Measurements from ENCODE around the gene PUSL1. TPM values are rescaled to one million over a fixed set of nuclear protein-coding genes. Genes with fewer than 3 reads are reported as not detected.

Gene PUSL1
- total and polyA plus RNA-seq, 2 of the 13 experiments (the other 11 are each of a cell fraction or from before 2014, with no cell fraction given): 8.3 to 22.2 TPM

DNA sequence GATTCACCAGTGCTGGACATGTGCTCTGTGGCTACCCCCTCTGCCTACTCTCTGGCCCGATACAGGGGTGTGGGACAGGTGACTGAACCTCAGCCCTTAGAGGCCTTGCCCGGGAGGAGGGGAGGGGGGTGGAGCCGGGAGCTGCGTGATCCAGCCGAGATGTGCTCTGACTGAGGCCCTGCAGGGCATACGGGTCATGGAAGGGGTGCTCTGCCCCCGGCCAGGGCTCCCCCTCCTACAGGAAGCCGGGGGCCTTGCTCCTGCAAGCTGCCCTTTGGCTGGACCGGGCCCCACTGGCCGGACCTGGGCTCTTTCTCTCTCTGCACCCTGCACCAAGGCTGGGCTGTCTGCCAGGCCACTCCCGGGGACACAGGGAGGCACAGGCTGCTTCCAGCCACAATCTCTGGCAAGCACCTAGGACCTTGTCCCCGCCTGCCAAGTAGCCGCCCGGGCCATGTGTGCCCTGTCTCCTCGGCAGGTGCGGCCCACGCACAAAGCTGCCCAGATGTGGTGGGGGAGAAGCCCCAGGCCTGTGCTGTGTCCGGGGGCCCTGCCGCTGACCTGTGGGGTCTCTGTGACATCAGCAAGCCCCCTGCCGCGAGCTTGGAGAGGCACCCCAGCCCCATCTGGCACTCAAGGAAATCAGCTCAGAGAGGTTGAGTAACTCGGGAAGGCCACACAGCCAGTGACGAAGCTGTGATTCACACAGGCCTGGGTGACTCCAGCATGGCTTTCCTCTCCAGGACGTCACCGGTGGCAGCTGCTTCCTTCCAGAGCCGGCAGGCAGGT lies 26.7 kb upstream of the PUSL1 start (continued):
- no peak for TF ChIP-seq AHDC1 (CRISPR knock-in tag; IDR thresholded peaks at IDR 0.05; ENCODE audit: borderline replicate concordance)
- TF ChIP-seq U2AF1 (optimal IDR thresholded peaks at IDR 0.05; ENCODE audit: low read depth, low read length): no peak
- no peak; the same call in 1 of the 2 replicates for TF ChIP-seq ZNF558 (CRISPR knock-in tag; IDR thresholded peaks at IDR 0.05; ENCODE audit: borderline replicate concordance)
- no peak for TF ChIP-seq TCF7 (IDR thresholded peaks at IDR 0.05; ENCODE audit: low read depth)
- TF ChIP-seq RAD21 (CRISPR knock-in tag; IDR thresholded peaks at IDR 0.05): no peak
- TF ChIP-seq ZNF530 (CRISPR knock-in tag; IDR thresholded peaks at IDR 0.05; ENCODE audit: low read depth): no peak
- TF ChIP-seq, protein P1, sequence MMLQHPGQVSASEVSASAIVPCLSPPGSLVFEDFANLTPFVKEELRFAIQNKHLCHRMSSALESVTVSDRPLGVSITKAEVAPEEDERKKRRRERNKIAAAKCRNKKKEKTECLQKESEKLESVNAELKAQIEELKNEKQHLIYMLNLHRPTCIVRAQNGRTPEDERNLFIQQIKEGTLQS (CRISPR knock-in tag; IDR thresholded peaks at IDR 0.05): no peak
- TF ChIP-seq CAMTA2 (CRISPR knock-in tag; IDR thresholded peaks at IDR 0.05; ENCODE audit: borderline replicate concordance): no peak
- peak; percentile 99; the same call in 1 of the 2 replicates for TF ChIP-seq ZNF747 (CRISPR knock-in tag; IDR thresholded peaks at IDR 0.05; ENCODE audit: borderline replicate concordance)
- 0 out of 2 replicates have a peak, but pooled peaks have one; percentile 28 for TF ChIP-seq ZBTB20 (CRISPR knock-in tag; IDR thresholded peaks at IDR 0.05; ENCODE audit: borderline replicate concordance, low read depth)
- TF ChIP-seq ESRRA (CRISPR knock-in tag; IDR thresholded peaks at IDR 0.05; ENCODE audit: low read depth): peak; percentile 50; the same call in 1 of the 2 replicates
- TF ChIP-seq FOXA1 (IDR thresholded peaks at IDR 0.05): no peak
- no peak for TF ChIP-seq FOXA1 (CRISPR knock-in tag; IDR thresholded peaks at IDR 0.05)
- TF ChIP-seq FOSL1 (CRISPR knock-in tag; IDR thresholded peaks at IDR 0.05; ENCODE audit: borderline replicate concordance): no peak
- TF ChIP-seq ZNF225 (CRISPR knock-in tag; IDR thresholded peaks at IDR 0.05): 0 out of 2 replicates have a peak, but pooled peaks have one; percentile 28
- no peak for TF ChIP-seq ZNF75D (CRISPR knock-in tag; IDR thresholded peaks at IDR 0.05; ENCODE audit: borderline replicate concordance)
- no peak for TF ChIP-seq ZNF253 (CRISPR knock-in tag; IDR thresholded peaks at IDR 0.05; ENCODE audit: borderline replicate concordance)
- peak; percentile 21 for TF ChIP-seq YY1 (IDR thresholded peaks at IDR 0.05; ENCODE audit: insufficient read depth, insufficient replicate concordance, low read depth, low read length)
- no peak for TF ChIP-seq ZNF432 (CRISPR knock-in tag; IDR thresholded peaks at IDR 0.05; ENCODE audit: borderline replicate concordance)
- TF ChIP-seq, protein P2, sequence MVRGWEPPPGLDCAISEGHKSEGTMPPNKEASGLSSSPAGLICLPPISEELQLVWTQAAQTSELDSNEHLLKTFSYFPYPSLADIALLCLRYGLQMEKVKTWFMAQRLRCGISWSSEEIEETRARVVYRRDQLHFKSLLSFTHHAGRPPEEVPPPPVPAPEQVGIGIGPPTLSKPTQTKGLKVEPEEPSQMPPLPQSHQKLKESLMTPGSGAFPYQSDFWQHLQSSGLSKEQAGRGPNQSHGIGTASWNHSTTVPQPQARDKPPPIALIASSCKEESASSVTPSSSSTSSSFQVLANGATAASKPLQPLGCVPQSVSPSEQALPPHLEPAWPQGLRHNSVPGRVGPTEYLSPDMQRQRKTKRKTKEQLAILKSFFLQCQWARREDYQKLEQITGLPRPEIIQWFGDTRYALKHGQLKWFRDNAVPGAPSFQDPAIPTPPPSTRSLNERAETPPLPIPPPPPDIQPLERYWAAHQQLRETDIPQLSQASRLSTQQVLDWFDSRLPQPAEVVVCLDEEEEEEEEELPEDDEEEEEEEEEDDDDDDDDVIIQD (CRISPR knock-in tag; IDR thresholded peaks at IDR 0.05; ENCODE audit: low read depth): no peak
- TF ChIP-seq, protein P3, sequence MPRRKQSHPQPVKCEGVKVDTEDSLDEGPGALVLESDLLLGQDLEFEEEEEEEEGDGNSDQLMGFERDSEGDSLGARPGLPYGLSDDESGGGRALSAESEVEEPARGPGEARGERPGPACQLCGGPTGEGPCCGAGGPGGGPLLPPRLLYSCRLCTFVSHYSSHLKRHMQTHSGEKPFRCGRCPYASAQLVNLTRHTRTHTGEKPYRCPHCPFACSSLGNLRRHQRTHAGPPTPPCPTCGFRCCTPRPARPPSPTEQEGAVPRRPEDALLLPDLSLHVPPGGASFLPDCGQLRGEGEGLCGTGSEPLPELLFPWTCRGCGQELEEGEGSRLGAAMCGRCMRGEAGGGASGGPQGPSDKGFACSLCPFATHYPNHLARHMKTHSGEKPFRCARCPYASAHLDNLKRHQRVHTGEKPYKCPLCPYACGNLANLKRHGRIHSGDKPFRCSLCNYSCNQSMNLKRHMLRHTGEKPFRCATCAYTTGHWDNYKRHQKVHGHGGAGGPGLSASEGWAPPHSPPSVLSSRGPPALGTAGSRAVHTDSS (CRISPR knock-in tag; conservative IDR thresholded peaks at IDR 0.05): no peak

Data from HepG2 (cell line).